Choroid plexus epithelial cell (primary cell): ENCODE data around the gene TMC3.
A peak's percentile ranks its signal among the peaks of the same experiment; 100 is the strongest.

ENCODE experiments used
- DNase-seq: peaks from one replicate; pipeline ENCODE4 v3.0.0-alpha.2; 2010; ENCODE audit warnings: low read depth
- H3K4me3 ChIP-seq: 2 replicates; pipeline ENCODE4 v1.5.1; 2011; ENCODE audit warnings: low read depth, mild to moderate bottlenecking, control low read depth, low read length, moderate library complexity
- CTCF ChIP-seq: conservative IDR thresholded peaks from 2 replicates; pipeline ENCODE4 v1.5.1; 2011; ENCODE audit warnings: low read depth, mild to moderate bottlenecking, control low read depth, inconsistent platforms, low read length, moderate library complexity

Gene TMC3

GRCh38 chr15:81326466-81327212 is 47.4 kb downstream of the TMC3 start:
- no peak overlapping the region for H3K4me3 ChIP-seq
- no peak for DNase-seq
- TF ChIP-seq CTCF, result no peak

GRCh38 chr15:81323944-81324881 is 49.8 kb downstream of the TMC3 start, which contains the start of gene STARD5:
Gene STARD5, minus strand, starts transcription at chr15:81324141. Its CDS starts 42 bp downstream, at chr15:81324099.
- no peak for TF ChIP-seq CTCF
- DNase-seq, result peak; percentile 98
- H3K4me3 ChIP-seq, result peak within 1 kb of the TSS; percentile 94

GRCh38 chr15:81323559-81323943 is 50.5 kb downstream of the TMC3 start:
- DNase-seq, result no peak
- TF ChIP-seq CTCF, result no peak
- peak overlapping the region; percentile 94 for H3K4me3 ChIP-seq

GRCh38 chr15:81322676-81323253 is 51.2 kb downstream of the TMC3 start:
- H3K4me3 ChIP-seq, result peak overlapping the region; percentile 94
- DNase-seq, result no peak
- TF ChIP-seq CTCF, result no peak

- no peak for DNase-seq
- no peak overlapping the region for H3K4me3 ChIP-seq
- TF ChIP-seq CTCF, result no peak
These were observed 52.3 kb downstream of the TMC3 start for GRCh38 chr15:81321667-81322066.

GRCh38 chr15:81317642-81318017 is 56.4 kb downstream of the TMC3 start:
- DNase-seq, result no peak
- no peak overlapping the region for H3K4me3 ChIP-seq
- no peak for TF ChIP-seq CTCF
